ENCODE measurements around the gene C1QA.

The C1QA gene

DNA sequence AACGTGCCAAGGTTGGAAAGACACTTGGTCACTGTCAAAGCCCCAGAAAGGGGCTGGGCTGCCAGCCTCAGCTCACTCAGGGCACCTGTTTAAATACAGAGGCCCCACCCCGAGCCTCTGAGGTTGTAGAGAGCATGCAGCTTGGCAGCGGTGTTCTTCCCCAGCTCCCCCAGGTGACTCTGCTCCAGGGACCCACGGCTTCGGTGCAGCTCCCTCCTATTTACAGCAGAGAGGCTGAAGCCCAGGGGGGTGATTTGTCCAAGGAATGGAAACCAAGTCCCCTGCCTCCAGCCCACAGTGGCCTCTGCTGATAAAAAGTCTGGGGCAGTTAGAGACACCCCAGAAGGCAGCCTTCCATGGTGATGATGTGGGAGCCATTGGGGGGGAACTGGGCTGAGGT is 9.1 kb upstream of the C1QA start:
- no peak for ATAC-seq
- no peak for TF ChIP-seq ZFP30 (CRISPR knock-in tag; IDR thresholded peaks at IDR 0.05)
- TF ChIP-seq ZC3H10 (CRISPR knock-in tag; IDR thresholded peaks at IDR 0.05): no peak
- no peak for TF ChIP-seq BACH2 (CRISPR knock-in tag; IDR thresholded peaks at IDR 0.05; ENCODE audit: borderline replicate concordance)
- no peak for TF ChIP-seq ESRRG (CRISPR knock-in tag; IDR thresholded peaks at IDR 0.05)
- no peak for TF ChIP-seq CSDC2 (CRISPR knock-in tag; IDR thresholded peaks at IDR 0.05)
- no peak for TF ChIP-seq TOX (CRISPR knock-in tag; IDR thresholded peaks at IDR 0.05; ENCODE audit: borderline replicate concordance)
- no peak for TF ChIP-seq GLIS3 (CRISPR knock-in tag; IDR thresholded peaks at IDR 0.05)
- TF ChIP-seq ZNF70 (CRISPR knock-in tag; IDR thresholded peaks at IDR 0.05): no peak
- TF ChIP-seq, protein P1, sequence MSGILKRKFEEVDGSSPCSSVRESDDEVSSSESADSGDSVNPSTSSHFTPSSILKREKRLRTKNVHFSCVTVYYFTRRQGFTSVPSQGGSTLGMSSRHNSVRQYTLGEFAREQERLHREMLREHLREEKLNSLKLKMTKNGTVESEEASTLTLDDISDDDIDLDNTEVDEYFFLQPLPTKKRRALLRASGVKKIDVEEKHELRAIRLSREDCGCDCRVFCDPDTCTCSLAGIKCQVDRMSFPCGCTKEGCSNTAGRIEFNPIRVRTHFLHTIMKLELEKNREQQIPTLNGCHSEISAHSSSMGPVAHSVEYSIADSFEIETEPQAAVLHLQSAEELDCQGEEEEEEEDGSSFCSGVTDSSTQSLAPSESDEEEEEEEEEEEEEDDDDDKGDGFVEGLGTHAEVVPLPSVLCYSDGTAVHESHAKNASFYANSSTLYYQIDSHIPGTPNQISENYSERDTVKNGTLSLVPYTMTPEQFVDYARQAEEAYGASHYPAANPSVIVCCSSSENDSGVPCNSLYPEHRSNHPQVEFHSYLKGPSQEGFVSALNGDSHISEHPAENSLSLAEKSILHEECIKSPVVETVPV (CRISPR knock-in tag; IDR thresholded peaks at IDR 0.05): no peak
- TF ChIP-seq SNAI2 (CRISPR knock-in tag; IDR thresholded peaks at IDR 0.05): no peak
- TF ChIP-seq ZNF565 (CRISPR knock-in tag; conservative IDR thresholded peaks at IDR 0.05; ENCODE audit: low read depth): no peak
- TF ChIP-seq, protein P2, sequence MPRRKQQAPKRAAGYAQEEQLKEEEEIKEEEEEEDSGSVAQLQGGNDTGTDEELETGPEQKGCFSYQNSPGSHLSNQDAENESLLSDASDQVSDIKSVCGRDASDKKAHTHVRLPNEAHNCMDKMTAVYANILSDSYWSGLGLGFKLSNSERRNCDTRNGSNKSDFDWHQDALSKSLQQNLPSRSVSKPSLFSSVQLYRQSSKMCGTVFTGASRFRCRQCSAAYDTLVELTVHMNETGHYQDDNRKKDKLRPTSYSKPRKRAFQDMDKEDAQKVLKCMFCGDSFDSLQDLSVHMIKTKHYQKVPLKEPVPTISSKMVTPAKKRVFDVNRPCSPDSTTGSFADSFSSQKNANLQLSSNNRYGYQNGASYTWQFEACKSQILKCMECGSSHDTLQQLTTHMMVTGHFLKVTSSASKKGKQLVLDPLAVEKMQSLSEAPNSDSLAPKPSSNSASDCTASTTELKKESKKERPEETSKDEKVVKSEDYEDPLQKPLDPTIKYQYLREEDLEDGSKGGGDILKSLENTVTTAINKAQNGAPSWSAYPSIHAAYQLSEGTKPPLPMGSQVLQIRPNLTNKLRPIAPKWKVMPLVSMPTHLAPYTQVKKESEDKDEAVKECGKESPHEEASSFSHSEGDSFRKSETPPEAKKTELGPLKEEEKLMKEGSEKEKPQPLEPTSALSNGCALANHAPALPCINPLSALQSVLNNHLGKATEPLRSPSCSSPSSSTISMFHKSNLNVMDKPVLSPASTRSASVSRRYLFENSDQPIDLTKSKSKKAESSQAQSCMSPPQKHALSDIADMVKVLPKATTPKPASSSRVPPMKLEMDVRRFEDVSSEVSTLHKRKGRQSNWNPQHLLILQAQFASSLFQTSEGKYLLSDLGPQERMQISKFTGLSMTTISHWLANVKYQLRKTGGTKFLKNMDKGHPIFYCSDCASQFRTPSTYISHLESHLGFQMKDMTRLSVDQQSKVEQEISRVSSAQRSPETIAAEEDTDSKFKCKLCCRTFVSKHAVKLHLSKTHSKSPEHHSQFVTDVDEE (CRISPR knock-in tag; IDR thresholded peaks at IDR 0.05): no peak
- TF ChIP-seq, protein P3, sequence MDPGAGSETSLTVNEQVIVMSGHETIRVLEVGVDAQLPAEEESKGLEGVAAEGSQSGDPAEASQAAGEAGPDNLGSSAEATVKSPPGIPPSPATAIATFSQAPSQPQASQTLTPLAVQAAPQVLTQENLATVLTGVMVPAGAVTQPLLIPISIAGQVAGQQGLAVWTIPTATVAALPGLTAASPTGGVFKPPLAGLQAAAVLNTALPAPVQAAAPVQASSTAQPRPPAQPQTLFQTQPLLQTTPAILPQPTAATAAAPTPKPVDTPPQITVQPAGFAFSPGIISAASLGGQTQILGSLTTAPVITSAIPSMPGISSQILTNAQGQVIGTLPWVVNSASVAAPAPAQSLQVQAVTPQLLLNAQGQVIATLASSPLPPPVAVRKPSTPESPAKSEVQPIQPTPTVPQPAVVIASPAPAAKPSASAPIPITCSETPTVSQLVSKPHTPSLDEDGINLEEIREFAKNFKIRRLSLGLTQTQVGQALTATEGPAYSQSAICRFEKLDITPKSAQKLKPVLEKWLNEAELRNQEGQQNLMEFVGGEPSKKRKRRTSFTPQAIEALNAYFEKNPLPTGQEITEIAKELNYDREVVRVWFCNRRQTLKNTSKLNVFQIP (CRISPR knock-in tag; IDR thresholded peaks at IDR 0.05; ENCODE audit: borderline replicate concordance, low read depth): no peak
- no peak for TF ChIP-seq PATZ1 (CRISPR knock-in tag; IDR thresholded peaks at IDR 0.05; ENCODE audit: borderline replicate concordance)
- TF ChIP-seq TCF4 (CRISPR knock-in tag; IDR thresholded peaks at IDR 0.05; ENCODE audit: borderline replicate concordance): no peak
- no peak for TF ChIP-seq RARB (CRISPR knock-in tag; IDR thresholded peaks at IDR 0.05)

GRCh38 chr1:22628698-22629444 is 7.6 kb upstream of the C1QA start:
- no peak for ATAC-seq
- TF ChIP-seq ZFP3 (CRISPR knock-in tag; IDR thresholded peaks at IDR 0.05) (no peak), ZNF8 (CRISPR knock-in tag; IDR thresholded peaks at IDR 0.05) (no peak), ARNTL (CRISPR knock-in tag; IDR thresholded peaks at IDR 0.05; ENCODE audit: borderline replicate concordance, low read depth) (no peak)

DNA sequence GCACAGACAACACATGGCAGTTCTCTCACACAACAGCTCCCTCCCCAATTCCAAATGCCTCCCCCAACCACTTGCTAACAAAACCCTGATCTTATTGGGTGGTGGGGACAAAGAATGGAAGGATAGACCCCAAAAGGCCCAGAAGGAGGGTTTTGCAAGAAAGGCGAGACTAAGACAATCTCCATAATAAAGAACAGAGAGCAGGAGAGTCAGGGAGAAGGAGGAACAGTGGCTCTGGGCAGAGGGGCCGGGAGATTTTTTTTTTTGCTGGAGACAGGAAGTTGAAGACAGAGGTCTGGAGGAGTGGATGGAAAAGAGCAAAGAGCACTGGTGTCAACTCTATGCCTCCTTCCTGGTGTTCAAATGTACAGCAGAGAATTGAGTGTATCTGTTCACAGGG is 6.5 kb upstream of the C1QA start:
- TF ChIP-seq ESRRG (CRISPR knock-in tag; IDR thresholded peaks at IDR 0.05) (no peak), RARB (CRISPR knock-in tag; IDR thresholded peaks at IDR 0.05) (no peak)
- ATAC-seq: no peak

GRCh38 chr1:22633697-22634463 is 2.5 kb upstream of the C1QA start:
- no peak for ATAC-seq
- TF ChIP-seq ISL1 (CRISPR knock-in tag; IDR thresholded peaks at IDR 0.05) (no peak), ARNTL (CRISPR knock-in tag; IDR thresholded peaks at IDR 0.05; ENCODE audit: borderline replicate concordance, low read depth) (no peak), PATZ1 (CRISPR knock-in tag; IDR thresholded peaks at IDR 0.05; ENCODE audit: borderline replicate concordance) (no peak), CSDC2 (CRISPR knock-in tag; IDR thresholded peaks at IDR 0.05) (no peak), ZC3H10 (CRISPR knock-in tag; IDR thresholded peaks at IDR 0.05) (no peak), RARB (CRISPR knock-in tag; IDR thresholded peaks at IDR 0.05) (no peak), SNAI2 (CRISPR knock-in tag; IDR thresholded peaks at IDR 0.05) (no peak), ZNF565 (CRISPR knock-in tag; conservative IDR thresholded peaks at IDR 0.05; ENCODE audit: low read depth) (no peak)
- TF ChIP-seq, protein P1 (CRISPR knock-in tag; IDR thresholded peaks at IDR 0.05): no peak
- TF ChIP-seq, protein P3 (CRISPR knock-in tag; IDR thresholded peaks at IDR 0.05; ENCODE audit: borderline replicate concordance, low read depth): no peak
